GM18951 (cell line): ENCODE data around the gene METTL23.
"Not testable (repeated sequence)": the region's sequence is repeated elsewhere in the genome, so short reads cannot be mapped to it uniquely, and the experiment has no call there.

Experiments
- POLR2A ChIP-seq: IDR thresholded peaks from 4 replicates; pipeline ENCODE4 v1.6.1; 2011; ENCODE audit warnings: mild to moderate bottlenecking; ENCODE audit not compliant: insufficient read length, insufficient read depth; ENCODE audit errors: extremely low read depth
- in situ Hi-C: fragments of 300-500 bp; cut with MboI; formaldehyde crosslinking; loops from one replicate; pipeline ENCODE4 v1.12.0; 2022; ENCODE audit warnings: low sequenced_read_pairs, mixed read lengths, inconsistent platforms; ENCODE audit not compliant: unreplicated experiment

Gene METTL23

DNA sequence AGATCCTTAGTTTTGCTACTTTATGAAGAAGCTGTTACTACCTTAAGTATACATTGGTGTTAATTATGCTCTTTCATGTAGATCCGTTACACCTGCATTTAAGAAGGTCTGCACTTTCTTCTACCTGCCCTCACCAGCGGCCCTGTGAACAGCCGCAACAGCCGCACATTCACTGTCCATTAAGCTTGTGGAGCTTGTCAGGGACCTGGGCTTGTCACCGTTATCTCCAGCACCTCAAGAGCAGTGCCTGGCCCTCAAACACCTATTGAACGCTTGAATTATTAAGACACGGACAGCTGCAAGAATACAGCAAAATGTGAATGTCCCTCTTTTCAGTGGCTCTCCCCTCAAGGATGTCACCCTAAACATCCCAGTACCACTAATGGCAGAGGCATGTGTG lies 12.9 kb upstream of the METTL23 start:
- in situ Hi-C loops: no loop called here
- TF ChIP-seq POLR2A: no peak

DNA sequence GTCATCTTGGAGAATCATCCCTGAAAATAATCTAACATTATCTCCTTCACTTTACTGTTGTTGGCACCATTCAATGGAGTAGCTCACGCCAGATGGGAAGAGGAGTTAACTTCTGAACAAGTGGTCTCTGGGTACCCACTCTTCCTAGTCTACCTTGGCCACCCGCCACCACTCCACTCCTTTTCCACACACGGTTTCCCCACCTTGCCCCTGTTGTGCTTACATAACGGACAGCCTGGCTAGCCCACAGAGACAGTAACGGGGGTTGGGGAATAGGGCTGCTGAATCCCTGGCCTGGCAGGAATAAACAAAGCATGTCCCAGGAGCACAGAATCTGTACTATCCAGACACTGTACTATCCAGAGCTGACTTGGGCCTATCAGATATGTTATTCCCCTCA lies 12.3 kb upstream of the METTL23 start:
- in situ Hi-C loops: no loop called here
- TF ChIP-seq POLR2A: no peak

GRCh38 chr17:76714822-76715495 lies 11.7 kb upstream of the METTL23 start:
- in situ Hi-C loops: no loop called here
- TF ChIP-seq POLR2A: no peak

- in situ Hi-C loops: no loop called here
- no peak for TF ChIP-seq POLR2A
Measured at GRCh38 chr17:76715496-76715830, 11.2 kb upstream of the METTL23 start.

DNA sequence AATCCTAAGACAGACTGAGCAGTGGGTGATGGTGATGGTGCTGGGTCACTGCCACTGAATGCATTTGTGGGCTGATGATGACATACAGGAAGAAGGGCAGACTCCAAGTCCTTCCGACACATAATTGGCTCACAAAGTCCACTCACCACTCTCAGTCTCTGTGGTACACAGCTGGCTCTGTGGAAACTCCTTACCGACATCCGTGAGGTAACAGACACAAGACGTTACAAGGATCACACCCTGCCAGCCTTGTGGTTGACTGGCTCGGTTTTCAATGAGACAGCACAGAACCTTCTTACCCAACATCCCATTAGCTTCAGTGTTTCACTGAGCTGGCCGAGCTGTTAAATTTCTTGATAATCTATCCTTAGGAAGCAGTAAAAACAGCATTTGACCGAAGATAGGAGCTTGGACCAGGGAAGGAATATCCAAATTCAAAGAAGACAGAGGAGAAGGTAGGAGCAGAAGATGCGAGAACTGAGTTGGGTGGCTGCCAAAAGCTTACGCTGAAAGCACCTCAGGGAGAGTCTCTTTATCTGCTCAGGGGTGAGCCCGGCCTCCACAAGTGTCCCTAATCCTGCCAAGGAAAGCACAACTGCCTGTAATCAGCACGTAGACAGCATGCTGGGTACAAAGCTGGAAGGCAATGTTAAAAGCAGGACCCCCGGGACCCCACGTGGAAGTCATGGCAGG lies 10.3 kb upstream of the METTL23 start:
- no peak for TF ChIP-seq POLR2A
- in situ Hi-C loops: no loop called here

DNA sequence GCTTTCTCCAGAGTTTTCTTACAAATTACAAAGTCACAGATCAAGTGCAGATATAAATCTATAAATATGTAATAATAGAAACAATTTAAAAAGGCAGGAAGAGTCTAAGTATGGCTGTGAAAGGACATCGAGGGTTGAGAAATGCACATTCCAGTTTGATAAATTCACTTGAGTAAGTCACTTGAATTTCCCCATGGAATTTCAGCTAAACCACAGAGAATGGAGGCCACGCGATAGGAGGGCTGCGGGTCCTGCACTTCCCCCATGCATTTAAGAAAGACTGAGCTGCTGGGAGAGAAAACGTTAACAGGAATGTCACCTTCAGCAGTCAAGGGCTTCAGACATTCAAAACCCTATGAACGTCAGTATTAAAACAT lies 9.8 kb upstream of the METTL23 start:
- TF ChIP-seq POLR2A: no peak
- in situ Hi-C loops: no loop called here

- in situ Hi-C loops: no loop called here
- no peak for TF ChIP-seq POLR2A
Measured at GRCh38 chr17:76718516-76718915, 8.1 kb upstream of the METTL23 start.

GRCh38 chr17:76720211-76720610 lies 6.4 kb upstream of the METTL23 start:
- in situ Hi-C loops: no loop called here

GRCh38 chr17:76720941-76721340 lies 5.7 kb upstream of the METTL23 start:
- in situ Hi-C loops: no loop called here
- no peak for TF ChIP-seq POLR2A

More at GRCh38 chr17:76720211-76720610, 6.4 kb upstream of the METTL23 start:
- no peak for TF ChIP-seq POLR2A

DNA sequence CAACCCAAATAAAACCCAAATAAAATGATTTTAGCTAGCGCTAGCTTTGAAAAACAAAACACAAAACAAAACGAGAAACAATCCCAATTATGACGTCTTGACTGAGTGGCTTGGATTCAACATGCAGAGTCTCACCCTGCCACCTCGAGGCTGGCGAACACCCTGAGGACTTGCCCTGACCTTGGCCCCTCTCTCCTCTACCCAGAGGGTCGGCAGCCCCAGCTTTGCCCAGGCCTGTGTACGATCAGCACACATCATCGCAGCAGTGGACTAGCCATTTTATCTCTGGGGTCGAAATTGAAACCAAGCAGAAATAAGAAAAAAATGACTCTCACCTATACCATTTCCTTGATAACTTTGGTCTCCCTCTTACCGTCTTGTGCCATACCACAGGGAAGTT lies 5.2 kb upstream of the METTL23 start:
- in situ Hi-C loops: no loop called here
- no peak for TF ChIP-seq POLR2A

DNA sequence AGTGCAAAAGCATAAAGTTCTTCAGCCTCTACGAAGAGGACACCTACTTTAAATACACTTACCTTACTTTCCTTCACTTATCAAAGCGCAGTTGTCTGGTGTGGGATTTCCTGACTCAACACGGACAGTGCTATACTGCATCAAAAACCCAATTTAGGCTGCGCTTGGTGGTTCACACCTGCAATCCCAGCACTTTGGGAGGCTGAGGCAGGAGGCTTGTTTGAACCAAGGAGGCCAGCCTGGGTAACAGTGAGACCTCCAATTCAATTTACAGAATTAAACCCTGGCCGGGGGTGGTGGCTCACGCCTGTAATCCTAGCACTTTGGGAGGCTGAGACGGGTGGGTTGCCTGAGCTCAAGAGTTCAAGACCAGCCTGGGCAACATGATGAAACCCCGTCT lies 4.4 kb upstream of the METTL23 start:
- in situ Hi-C loops: no loop called here
- no peak for TF ChIP-seq POLR2A

GRCh38 chr17:76722977-76723376 lies 3.7 kb upstream of the METTL23 start:
- in situ Hi-C loops: not testable (repeated sequence)

GRCh38 chr17:76723812-76724211 lies 2.8 kb upstream of the METTL23 start:
- no peak for TF ChIP-seq POLR2A
- in situ Hi-C loops: no loop called here

DNA sequence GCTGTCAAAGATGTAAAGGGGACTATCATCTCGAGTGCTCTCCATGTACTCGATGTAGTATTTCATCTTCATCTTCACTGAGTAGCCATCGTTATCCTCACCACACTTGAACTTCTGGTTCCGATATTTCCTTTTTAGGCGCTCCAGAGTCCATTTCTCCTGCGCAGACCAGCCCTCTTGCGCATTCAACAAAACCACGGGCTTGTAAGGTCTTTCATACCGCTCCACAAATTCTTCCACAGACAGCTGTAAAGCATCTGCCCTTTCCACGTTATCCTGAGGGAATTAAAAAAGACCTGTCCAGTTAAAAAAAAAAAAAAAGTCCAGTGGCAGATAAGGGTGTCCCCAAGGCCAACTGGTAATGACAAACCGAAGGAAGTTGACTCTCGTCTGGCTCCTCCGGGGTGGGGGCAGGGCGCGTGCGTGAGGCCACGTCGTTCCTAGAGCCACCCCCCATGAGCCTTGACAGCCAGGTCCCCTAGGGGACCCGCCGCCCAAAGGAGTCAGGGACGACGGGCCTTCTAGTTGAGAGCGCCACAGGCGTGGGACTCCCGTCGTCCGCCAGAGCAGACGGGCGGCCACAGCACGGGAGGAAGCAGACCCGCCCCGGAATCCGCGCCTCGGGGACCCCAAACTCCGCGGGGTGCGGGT lies 934 bp upstream of the METTL23 start:
- in situ Hi-C loops: no loop called here
- TF ChIP-seq POLR2A: no peak
